ENCODE results near the gene CYP2C8.
"Not testable (repeated sequence)": the region's sequence is repeated elsewhere in the genome, so short reads cannot be mapped to it uniquely, and the experiment has no call there.

The CYP2C8 gene

DNA sequence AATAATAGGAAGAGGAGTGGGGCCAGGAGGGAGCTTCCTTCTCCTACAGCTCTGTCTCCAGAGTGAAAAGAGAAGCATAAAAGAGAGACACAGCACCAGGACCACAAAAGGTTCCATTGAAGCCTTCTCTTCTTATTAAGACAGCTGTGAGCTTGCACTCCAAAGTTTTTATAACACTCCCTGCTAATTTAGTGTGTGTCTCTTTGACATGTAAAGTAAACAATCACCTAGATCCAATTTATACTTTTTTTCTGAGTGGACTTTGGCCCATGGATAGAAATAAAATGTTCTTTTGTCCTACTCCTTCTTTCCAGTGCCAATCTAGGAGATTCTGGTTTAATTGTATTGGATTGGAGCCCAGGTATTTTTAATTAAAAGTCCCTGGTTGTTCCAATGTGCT, at the start of gene CYP2C8:
CYP2C8 (minus strand) TSS at position 212 of the 400 bp plus-strand sequence; CDS start at position 117, 95 bp downstream.
- no peak for FAIRE-seq

DNA sequence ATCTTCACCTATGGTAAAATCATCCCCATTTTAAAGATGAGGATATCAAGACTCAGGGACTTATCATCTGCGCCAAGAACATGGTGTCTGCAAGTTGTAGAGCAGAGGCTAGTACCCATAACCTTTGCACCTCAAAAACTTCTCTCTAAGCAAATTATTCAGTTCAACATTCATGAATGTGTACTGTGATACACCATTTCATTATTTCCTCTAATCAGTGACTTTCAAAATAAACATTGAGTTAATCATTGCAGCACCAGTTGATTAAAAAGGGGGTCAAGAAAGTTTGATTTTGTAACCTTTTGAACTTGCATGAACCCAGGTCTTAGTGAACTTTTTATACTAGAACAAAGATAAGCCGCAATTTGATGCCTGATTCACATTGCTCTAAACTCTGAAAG, 47.6 kb upstream of the CYP2C8 start:
- no peak for FAIRE-seq

DNA sequence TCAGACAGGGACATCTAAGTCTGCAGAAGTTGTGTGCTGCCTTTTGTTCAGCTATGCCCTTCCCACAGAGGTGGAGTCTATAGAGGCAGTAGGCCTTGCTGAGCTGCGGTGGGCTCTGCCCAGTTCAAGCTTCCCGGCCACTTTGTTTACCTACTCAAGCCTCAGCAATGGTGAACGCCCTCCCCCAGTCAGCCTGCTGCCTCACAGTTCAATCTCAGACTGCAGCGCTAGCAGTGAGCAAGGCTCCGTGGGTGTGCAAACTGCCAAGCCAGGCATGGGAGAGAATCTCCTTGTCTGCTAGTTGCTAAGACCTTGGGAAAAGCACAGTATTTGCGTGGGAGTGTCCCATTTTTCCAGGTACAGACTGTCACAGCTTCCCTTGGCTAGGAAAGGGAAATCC, 41.5 kb upstream of the CYP2C8 start:
- FAIRE-seq: not testable (repeated sequence)

DNA sequence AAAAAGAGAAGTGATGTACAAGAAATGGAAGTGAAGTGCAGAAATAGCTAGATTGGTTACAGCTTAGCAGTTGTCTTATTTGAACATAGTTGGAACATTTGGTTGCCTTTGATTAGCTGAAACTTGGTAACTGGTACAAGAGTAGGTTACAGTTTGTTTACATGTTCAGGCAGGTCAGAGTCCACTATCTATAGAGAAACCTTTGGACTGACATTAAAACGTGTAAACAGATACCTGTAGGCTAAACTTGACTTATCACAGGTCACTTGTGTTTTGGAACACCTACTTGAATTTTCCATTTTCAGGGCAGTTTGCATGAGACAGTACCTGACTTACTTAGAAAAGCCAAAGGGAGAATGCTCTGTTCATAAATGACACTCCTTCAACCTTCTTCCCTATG, 28.5 kb upstream of the CYP2C8 start:
- no peak for FAIRE-seq

DNA sequence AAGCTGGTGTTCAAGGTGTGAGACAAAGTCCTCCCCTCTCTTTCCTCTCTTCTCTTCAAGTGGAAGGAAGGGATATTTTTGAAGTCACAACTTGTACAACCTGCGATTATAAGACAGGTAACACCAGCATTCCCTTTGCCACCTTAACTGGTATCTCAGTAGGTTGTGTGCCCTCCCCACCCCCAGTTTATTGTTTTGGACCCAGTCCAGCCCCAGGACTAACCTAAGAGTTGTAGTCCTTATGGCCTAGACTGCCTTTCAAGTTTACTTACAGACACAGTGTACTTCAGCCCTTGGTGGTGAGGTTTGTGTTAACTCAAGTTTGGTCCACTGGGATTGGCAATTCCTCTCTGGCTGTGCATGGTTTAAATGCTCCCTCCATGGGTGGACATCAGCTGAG, 26.8 kb upstream of the CYP2C8 start:
- FAIRE-seq: no peak

DNA sequence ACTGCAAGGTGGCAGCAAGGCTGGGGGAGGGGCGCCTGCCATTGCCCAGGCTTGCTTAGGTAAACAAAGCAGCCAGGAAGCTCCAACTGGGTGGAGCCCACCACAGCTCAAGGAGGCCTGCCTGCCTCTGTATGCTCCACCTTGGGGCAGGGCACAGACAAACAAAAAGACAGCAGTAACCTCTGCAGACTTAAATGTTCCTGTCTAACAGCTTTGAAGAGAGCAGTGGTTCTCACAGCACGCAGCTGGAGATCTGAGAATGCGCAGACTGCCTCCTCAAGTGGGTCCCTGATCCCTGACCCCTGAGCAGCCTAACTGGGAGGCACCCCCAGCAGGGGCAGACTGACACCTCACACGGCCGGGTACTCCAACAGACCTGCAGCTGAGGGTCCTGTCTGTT, 10.3 kb upstream of the CYP2C8 start:
- FAIRE-seq: not testable (repeated sequence)

DNA sequence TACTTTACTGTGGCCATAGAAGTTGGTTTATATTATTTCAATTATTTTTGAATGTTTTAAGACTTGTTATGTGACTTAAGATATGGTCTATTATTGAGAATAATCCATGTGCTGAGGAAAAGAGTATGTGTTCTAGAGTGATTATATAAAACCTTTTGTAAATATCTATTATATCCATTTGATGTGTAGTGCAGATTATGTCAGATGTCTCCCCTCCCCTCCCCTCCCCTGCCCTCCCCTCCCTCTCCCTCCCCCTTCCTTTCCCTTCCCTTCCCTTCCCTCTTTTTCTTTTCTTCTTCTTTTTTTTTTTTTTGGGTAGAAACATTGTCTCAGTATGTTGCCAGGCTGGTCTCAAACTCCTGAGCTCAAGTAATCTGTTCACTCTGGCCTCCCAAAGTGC, 8.3 kb upstream of the CYP2C8 start:
- FAIRE-seq: no peak

DNA sequence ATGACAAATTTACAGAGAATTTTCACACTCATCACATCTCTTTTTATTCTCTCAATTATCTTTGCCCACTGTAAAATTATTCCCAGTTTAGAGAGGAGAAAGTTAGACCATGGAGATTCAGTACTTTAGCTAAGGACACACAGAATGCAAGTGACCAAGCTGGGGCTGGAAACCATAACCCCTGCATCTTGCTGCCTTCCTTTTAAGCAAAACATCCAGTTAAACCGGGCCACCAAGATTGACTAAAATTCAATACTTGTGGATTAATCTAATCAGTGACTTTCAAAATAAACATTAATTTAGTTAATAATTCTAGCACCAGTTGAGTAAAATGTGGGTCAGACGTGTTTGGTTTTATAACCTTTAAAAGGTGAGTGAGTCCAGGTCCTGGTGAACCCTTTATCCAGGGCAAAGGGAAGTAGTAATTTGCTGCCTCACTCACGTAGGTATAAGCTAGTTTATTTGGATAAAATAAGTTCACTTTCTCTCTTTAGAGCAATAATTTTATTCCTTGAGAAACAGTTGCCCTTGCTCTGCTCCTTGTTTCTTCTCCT, 1.9 kb upstream of the CYP2C8 start:
- no peak for FAIRE-seq

DNA sequence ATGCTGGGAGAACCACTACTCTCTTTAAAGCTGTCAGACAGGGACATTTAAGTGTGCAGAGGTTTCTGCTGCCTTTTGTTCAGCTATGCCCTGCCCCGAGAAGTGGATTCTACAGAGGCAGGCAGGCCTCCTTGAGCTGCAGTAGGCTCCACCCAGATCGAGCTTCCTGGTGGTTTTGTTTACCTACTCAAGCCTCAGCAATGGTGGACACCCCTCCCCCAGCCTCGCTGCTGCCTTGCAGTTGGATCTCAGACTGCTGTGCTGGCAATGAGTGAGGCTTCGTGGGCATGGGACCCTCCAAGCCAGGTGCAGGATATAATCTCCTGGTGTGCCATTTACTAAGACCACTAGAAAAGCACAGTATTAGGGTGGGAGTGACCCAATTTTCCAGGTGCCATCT, 5.2 kb downstream of the CYP2C8 start:
- FAIRE-seq: not testable (repeated sequence)

DNA sequence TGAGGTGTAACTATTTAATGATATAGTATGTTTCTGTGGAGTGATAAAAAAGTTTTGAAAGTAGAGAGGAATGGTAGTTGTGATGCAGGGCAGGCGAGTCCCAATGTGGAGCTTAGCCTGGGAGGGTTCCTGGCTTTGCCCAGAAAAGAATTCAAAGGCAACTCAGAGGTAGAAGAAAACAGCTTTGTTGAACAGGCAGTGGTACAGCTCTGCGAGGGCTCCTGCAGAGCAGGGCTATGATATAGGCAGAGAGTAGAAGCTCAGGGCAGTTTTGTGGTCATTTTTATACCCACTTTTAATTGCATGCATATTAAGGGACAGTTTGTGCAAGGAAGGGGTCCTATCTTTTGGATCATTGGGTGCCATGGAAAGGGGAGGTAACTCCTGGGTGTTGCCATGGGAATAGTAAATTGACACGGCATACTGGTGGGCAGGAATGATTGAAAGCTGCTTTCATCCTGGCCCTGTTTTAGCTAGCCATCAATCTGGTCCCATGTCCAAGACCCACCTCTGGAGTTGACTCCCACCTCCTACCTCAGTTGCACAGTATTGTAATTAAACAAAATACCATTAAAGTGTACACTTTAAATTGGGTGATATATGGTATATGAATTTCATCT, 12.4 kb downstream of the CYP2C8 start:
- FAIRE-seq: no peak

DNA sequence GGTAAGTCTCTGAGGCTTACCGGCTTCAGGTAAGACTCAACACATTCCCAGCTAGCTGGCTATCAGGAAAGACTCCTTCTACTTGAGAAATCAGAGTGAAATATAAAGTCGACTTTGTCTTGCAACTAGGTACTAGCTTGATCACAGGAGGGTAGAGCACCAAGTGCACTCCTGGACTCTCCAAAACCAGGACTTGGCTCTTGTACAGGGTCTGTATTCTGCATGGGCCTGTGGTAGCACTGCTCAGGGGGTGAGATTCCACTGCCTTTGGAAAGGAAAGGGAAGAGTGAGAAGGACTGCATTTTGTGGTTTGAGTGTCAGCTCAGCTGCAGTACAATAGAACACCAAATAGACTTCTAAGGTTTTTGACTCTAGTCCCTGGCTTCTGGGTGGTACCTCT, 19.4 kb downstream of the CYP2C8 start:
- no peak for FAIRE-seq

DNA sequence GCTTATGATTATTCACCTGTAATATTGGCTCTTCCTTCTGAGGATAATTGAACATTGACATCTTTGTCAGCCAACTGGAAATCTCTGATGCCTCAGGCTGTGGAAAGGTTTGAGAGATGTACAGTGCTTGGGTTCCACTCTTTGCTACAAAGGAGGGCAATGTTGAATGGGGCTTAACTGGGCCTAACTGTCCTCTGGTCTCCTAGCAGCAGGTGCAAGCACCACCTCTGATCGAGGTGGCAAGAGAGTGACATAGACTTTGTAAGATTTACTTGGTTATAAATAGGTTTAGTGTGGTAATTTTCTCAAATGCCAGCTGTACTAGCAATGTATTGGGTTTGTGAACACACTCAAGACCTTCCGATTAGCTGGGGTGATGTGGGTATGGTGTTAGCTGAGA, 21.1 kb downstream of the CYP2C8 start:
- FAIRE-seq: no peak

DNA sequence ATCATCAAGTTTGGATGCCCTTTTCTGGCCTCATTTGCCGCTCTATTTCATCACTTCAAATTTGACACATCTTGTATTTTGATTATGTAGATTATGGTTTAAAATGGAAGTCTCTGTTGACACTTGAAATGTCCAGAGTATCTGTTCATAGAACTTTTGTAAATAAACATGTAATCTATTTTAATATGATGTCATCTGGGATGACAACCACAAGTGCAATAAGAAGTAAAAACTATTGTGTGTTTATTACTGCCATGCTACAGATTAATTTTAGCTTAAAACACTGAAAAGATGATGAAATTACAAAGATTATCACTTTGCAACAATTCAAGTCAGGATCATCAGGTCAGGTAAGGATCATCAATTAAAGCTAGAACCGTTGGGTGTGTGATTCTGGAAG, 30.0 kb downstream of the CYP2C8 start:
- FAIRE-seq: no peak

DNA sequence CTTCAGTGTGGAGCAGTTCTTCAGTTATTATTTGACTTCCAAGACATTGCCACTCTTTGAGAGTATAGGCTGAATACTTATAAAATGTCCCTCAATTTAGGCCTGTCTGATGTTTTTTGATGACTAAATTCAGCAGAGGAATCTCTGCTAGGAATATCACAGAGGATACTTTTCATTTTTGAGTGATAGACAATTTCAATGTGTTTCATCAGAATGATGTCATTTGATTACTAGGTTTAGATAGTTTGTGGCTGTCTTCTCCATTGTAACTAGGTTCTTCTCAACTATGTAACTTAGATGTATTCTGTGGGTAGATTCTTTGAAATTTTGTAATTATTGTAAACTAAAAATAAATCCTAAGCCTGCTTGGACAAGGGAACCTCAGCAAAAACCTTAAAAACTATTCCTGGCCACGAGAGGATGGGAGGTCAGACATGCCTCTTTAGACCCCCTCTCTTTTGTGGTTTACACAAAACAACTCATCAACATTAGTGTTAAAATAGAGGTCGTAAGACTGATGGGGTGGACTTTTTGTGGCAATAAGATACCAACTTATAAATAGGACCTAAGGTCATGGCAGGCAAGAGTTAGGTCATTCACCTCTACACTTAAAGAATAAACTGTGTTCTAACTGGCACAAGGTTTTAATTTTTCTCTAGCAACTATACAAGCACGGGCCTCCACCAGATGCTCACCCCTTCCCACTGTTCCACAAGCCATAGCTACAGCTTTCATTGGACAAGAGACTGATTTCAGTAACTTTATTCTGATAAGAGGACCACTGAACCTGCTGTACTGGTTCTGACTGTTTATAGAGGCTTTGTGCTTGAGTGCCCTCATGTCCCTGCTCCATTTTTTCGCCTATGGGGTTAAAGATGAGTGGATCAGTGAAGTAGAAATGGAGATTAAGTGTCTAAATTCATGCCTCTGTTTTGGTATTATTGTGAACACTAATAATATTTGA, 33.7 kb downstream of the CYP2C8 start:
- no peak for FAIRE-seq

DNA sequence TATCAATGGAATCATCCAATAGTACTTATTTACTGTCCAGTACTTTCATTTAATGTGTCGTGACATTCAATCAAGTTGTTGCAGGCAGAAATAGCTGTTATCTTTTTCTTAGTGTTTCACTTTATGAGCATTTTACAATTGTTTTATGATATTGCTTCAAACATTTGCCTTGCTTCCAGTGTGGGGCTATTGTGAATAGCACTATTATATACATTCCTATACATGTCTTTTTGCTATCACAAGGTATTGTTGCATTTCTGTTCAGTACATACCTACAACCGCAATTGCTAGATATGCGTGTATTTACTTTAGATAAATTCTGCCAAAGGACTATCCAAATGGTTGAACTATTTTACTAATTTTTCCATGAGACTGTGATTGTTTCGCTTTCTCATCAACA, 34.9 kb downstream of the CYP2C8 start:
- FAIRE-seq: no peak

DNA sequence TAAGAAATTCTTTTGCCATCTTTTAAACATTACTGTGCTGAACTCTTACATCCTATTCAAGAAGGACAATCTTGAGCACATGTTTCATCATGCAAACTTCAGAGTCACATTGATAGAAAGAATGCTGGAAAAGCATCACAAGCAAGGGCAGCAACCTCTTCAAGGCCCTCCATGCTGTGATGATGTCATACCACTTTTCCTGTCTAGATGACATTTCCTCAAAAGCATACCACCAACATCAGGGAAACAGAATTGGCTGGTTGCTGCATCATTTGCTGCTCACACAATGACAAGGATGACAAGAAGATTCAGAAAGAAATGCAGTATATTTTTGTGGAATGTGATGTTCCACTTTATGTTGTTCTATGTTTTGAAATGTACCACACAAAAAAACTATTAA, 37.6 kb downstream of the CYP2C8 start:
- no peak for FAIRE-seq

DNA sequence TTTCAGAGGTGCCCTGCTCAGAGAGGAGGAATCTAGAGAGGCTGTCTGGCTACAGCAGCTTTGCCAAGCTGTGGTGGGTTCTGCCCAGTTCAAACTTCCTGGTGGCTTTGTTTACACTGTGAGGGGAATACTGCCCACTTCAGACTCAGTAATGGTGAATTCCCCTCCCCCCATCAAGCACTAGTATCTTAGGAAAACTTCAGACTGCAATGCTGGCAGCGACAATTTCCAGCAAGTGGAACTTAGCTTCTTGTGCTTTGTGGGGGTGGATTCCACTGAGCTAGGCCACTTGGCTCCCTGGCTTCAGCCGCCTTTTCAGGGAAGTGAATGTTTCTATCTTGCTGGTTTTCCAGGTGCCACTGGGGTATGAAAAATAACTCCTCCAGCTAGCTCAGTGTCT, 42.8 kb downstream of the CYP2C8 start:
- FAIRE-seq: no peak

DNA sequence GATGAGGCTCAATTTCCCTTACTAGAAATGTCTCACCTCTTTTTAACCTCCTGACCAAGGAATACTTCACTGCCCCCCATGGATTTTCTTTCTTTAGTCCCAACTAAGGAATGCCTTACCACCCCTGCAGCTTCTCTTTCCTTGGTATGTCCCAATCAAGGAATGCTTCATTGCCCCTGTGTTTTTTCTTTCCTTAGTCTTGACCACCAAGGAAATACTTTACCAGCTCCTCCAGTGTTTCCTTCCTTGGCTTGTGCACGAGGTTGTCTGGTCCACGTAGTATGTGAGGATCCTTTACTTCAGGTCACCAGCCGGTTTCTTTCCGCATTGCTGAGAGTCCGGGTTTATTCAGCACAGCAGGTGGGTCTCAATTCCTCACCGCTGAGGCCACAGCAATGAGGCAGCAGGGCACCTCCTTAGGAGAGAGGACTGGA, 71.5 kb downstream of the CYP2C8 start:
- FAIRE-seq: no peak

DNA sequence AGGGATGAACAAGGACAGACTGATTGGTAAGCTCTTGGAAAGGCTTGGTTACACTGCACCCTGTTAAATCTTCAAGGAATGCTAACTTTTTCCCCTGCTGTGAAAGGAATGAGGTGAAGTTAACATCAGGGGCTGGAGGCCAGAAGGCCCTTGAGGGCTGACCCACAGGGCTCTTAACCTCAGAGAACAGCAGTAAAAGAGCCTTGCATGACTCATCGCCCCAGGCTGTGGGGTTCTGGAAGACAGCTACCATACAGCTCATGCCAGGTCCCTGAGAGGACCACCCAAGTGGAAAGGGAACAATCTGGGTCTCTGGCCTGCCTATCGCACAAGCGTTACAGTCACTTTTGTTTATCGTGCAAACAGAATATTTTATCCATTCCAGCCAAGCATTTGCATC, 76.5 kb downstream of the CYP2C8 start:
- no peak for FAIRE-seq

DNA sequence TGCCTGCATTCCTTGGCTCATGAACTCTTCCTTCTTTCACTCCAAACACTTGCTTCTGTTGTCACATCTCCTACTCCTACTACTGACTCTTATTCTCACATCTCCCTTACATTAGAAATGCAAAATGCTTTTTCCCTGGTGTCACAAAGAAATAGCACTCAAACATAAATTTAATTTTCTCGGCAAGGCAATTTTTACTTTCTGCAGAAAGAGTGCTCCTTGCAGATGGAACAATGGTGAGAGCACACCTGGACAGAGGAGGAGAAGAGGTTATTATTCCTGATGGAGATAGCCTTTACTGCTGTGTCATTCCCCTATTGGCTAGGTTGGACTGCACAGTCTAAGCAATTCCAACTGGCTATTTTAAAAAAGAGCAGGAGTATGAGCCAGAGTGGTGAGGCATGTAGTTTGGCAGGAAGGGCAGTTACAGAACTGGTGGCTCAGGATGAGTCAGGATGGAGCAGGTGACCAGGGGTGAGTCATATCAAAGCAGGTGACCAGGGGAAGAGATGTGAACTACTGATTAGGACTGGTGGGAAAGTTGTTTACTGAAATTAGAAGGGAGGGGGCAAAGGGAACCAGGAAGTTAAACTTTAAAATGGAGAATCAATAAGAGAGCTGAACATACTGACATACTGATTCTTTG, 77.9 kb downstream of the CYP2C8 start:
- no peak for FAIRE-seq

DNA sequence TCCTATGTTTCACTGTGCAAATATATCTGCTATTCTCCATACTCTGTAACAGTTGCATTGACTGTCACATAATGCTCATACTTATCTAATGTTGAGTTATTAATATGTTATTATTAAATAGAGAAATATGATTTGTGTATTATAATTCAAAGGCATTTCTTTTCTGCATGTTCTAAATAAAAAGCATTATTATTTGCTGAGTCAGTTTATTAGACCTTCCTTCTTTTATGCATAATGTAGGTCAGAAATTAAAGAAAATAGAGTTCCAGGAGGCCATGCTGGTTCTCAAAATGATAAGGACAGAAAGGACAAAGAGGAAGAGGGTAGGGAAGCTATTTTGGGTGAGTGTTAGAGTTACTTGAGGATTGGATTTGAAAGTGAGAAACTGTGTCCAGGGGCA, 80.1 kb downstream of the CYP2C8 start:
- FAIRE-seq: no peak
